Esophagus muscularis mucosa (tissue), 4 donors: Measurements from ENCODE around the gene ADGRV1. TPM values are rescaled to one million over a fixed set of nuclear protein-coding genes. Genes with fewer than 3 reads are reported as not detected.

ENCODE experiments used
- DNase-seq: peaks from one replicate; pipeline ENCODE4 v3.0.0-alpha.2; 2017; ENCODE audit errors: extremely low spot score
- H3K27ac ChIP-seq, 4 donors: fragments of 200-600 bp; sonication (generic); replicated peaks in 1 of 4; 1 replicate in 3 of 4; 2 replicates in 1 of 4; pipeline ENCODE4 v1.5.1; 2016 to 2019; ENCODE audit warnings: mild to moderate bottlenecking in 1 of 4
- H3K27me3 ChIP-seq, 4 donors: fragments of 200-600 bp; sonication (generic); one replicate each; pipeline versions ENCODE4 v1.5.1 to v1.6.0; 2016 to 2019
- H3K36me3 ChIP-seq, 4 donors: fragments of 200-600 bp; sonication (generic); one replicate each; pipeline ENCODE4 v1.5.1; 2016 to 2019
- H3K4me1 ChIP-seq, 4 donors: fragments of 200-600 bp; sonication (generic); one replicate each; pipeline ENCODE4 v1.5.1; 2016 to 2019
- H3K4me3 ChIP-seq, 4 donors: fragments of 200-600 bp; sonication (generic); 1 replicate in 2 of 4; 2 replicates in 2 of 4; pipeline ENCODE4 v1.5.1; 2016 to 2019; ENCODE audit warnings: mild to moderate bottlenecking in 4 of 4, moderate library complexity in 1 of 4
- H3K9me3 ChIP-seq, 4 donors: fragments of 200-600 bp; sonication (generic); 1 replicate in 3 of 4; 2 replicates in 1 of 4; pipeline ENCODE4 v1.5.1; 2016 to 2019
- EP300 ChIP-seq: sonication (generic); formaldehyde crosslinking; IDR thresholded peaks from one replicate; pipeline ENCODE4 v1.6.1; 2017; ENCODE audit warnings: antibody characterized with exemption
- POLR2A ChIP-seq: fragments of 450-650 bp; IDR thresholded peaks from one replicate; pipeline ENCODE4 v1.6.1; 2017; ENCODE audit warnings: antibody characterized with exemption, moderate library complexity, mild to moderate bottlenecking, low read depth
- POLR2AphosphoS5 ChIP-seq, 2 donors: sonication (generic); formaldehyde crosslinking; IDR thresholded peaks; one replicate each; pipeline ENCODE4 v1.6.1; 2017; ENCODE audit warnings: antibody characterized with exemption in 2 of 2
- WGBS: methylation state at CpG from one replicate; pipeline ENCODE4 v1.1.5; 2018; 5-methylcytosine and 5-hydroxymethylcytosine counted together
- intact Hi-C: fragments of 100-400 bp; cut with DNase I; formaldehyde crosslinking; loops from one replicate; pipeline ENCODE4 v1.15.1; 2023
- total RNA-seq, 4 donors: library from RNA; depleted of rRNA; stranded (reverse); fragments of >200 nt; gene quantifications; one replicate each; pipeline versions ENCODE4 v1.1.0 to v1.2.1, GENCODE V29; 2016
- TF ChIP-seq, protein P1 (sequence below), 3 experiments: fragments of 200-600 bp in 2 of 3; fragments of 450-650 bp in 1 of 3; sonication (generic) in 2 of 3; IDR thresholded peaks; one replicate each; pipeline ENCODE4 v1.5.1; 2017 to 2019; ENCODE audit warnings: antibody characterized with exemption in 3 of 3, mild to moderate bottlenecking in 2 of 3, moderate library complexity in 1 of 3

Gene ADGRV1
- total RNA-seq, 4 donors from 2014 or later = 0.42 to 1.4 (median 0.54) TPM

- WGBS = 97% methylated on average over 2 of the region's 2 CpGs
- Histone ChIP-seq H3K27me3 (no peaks in the 10 kb centered on the region), H3K36me3 (no peaks in the 10 kb centered on the region), H3K27ac (no peak overlapping the region), H3K9me3 (no peaks in the 10 kb centered on the region), H3K4me1 (peaks cover 0 to 13% (median 10%) of the 10 kb centered on the region in 4 donors), H3K4me3 (no peak overlapping the region)
- DNase-seq = no peak
- intact Hi-C loops = no loop called here
- TF ChIP-seq POLR2AphosphoS5 (IDR thresholded peaks at IDR 0.05) (no peak), POLR2A (no peak), EP300 (no peak)
- TF ChIP-seq, protein P1, sequence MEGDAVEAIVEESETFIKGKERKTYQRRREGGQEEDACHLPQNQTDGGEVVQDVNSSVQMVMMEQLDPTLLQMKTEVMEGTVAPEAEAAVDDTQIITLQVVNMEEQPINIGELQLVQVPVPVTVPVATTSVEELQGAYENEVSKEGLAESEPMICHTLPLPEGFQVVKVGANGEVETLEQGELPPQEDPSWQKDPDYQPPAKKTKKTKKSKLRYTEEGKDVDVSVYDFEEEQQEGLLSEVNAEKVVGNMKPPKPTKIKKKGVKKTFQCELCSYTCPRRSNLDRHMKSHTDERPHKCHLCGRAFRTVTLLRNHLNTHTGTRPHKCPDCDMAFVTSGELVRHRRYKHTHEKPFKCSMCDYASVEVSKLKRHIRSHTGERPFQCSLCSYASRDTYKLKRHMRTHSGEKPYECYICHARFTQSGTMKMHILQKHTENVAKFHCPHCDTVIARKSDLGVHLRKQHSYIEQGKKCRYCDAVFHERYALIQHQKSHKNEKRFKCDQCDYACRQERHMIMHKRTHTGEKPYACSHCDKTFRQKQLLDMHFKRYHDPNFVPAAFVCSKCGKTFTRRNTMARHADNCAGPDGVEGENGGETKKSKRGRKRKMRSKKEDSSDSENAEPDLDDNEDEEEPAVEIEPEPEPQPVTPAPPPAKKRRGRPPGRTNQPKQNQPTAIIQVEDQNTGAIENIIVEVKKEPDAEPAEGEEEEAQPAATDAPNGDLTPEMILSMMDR (IDR thresholded peaks at IDR 0.05) = no peak
Measured at GRCh38 chr5:91069364-91069763, 510.8 kb downstream of the ADGRV1 start.

DNA sequence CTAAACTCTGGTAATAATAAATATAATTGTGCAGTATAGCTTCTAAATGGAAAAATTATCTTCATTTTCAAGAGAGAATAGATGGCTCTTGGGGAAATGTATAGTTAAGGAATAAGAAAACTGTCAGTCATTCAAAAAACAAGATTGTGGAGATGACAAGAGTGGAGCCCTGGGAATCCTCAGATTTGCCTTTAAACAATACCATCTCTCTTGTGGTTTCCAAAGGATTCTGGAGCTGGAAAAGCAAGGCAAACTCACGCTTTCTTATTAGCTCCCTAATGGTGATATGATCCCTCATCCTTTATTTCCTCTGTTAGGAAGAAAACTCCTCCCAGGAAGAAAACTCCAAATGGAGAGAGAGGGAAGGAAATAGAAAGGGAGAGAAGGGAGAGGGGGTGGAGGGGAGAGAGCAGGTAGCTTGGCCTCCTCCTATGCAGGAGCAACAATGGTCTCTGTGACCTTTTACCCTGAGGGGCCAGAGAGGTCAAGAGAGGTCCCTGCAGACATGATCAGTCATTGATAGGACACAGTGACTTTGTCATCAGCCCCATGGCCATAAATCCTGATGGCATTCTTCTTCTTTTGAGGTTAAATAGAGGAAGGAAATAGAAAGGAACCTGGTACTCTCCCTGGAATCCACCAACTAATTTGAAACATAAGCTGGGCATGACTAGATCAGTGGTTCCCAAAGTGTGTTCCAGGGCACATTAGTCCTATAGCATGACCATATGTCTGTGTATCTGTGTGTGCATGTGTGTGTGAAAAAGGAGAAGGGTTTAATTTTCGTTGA is 512.4 kb downstream of the ADGRV1 start:
- no peaks in the 10 kb centered on the region for H3K9me3 ChIP-seq
- TF ChIP-seq POLR2A = no peak
- TF ChIP-seq, protein P1 (IDR thresholded peaks at IDR 0.05) = no peak
- TF ChIP-seq POLR2AphosphoS5 (IDR thresholded peaks at IDR 0.05) = no peak
- no peak for TF ChIP-seq EP300
- WGBS = 94% methylated on average over 2 of the region's 2 CpGs
- H3K27ac ChIP-seq = no peak overlapping the region
- H3K4me1 ChIP-seq = peaks cover 0 to 13% (median 10%) of the 10 kb centered on the region in 4 donors
- no peak for DNase-seq
- intact Hi-C loops = no loop called here
- H3K36me3 ChIP-seq = no peaks in the 10 kb centered on the region
- no peaks in the 10 kb centered on the region for H3K27me3 ChIP-seq
- H3K4me3 ChIP-seq = no peak overlapping the region

- H3K4me3 ChIP-seq = no peak overlapping the region
- intact Hi-C loops = no loop called here
- no peaks in the 10 kb centered on the region for H3K27me3 ChIP-seq
- no peak for DNase-seq
- 49% methylated on average over 2 of the region's 2 CpGs for WGBS
- H3K27ac ChIP-seq = peak overlapping the region in 1 of 4 donors; percentile 20
- peaks cover 0 to 13% (median 10%) of the 10 kb centered on the region in 4 donors for H3K4me1 ChIP-seq
- H3K9me3 ChIP-seq = no peaks in the 10 kb centered on the region
- no peaks in the 10 kb centered on the region for H3K36me3 ChIP-seq
- TF ChIP-seq POLR2AphosphoS5 (IDR thresholded peaks at IDR 0.05) (peak in 1 of 2 donors; percentile 28), EP300 (no peak), POLR2A (no peak)
- TF ChIP-seq, protein P1 (IDR thresholded peaks at IDR 0.05) = no peak
Measured at GRCh38 chr5:91072881-91073280, 514.3 kb downstream of the ADGRV1 start.

DNA sequence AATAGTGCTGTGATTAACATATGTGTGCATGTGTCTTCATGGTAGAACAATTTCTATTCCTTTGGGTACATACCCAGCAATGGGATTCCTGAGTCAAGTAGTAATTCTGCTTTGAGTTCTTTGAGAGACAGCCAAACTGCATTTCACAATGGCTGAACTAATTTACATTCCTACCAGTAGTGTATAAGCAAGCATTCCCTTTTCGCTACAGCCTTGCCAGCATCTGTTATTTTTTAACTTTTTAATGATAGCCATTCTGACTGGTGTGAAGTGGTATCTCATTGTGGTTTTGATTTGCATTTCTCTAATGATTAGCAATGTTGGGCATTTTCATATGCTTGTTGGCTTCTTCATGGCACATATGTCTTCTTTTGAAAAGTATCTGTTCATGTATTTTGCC is 516.0 kb downstream of the ADGRV1 start:
- no peak for DNase-seq
- intact Hi-C loops = no loop called here
- Histone ChIP-seq H3K9me3 (no peaks in the 10 kb centered on the region), H3K4me1 (peaks cover 0 to 27% (median 23%) of the 10 kb centered on the region in 4 donors), H3K27me3 (no peaks in the 10 kb centered on the region), H3K36me3 (no peaks in the 10 kb centered on the region), H3K4me3 (no peak overlapping the region), H3K27ac (peak overlapping the region in 1 of 4 donors; percentile 36)
- WGBS = 57% methylated on average over 1 of the region's 1 CpG
- TF ChIP-seq POLR2A = no peak
- TF ChIP-seq, protein P1 (IDR thresholded peaks at IDR 0.05) = peak in 1 of 3 experiments; percentile 56
- peak in 1 of 2 donors; percentile 65 for TF ChIP-seq POLR2AphosphoS5 (IDR thresholded peaks at IDR 0.05)
